Type B pancreatic cell (in vitro differentiated cells): ENCODE results near the gene HMCN2. TPM values are rescaled to one million over a fixed set of nuclear protein-coding genes. Genes with fewer than 3 reads are reported as not detected.

Source experiments
- DNase-seq: peaks from one replicate; pipeline ENCODE4 v3.0.0; 2021; ENCODE audit warnings: mixed read lengths; ENCODE audit not compliant: unreplicated experiment; ENCODE audit errors: extremely low spot score
- H3K27ac Mint-ChIP-seq: 2 replicates; pipeline ENCODE4 v1.8.0; 2021; ENCODE audit warnings: mild to moderate bottlenecking, mixed read lengths
- H3K27me3 Mint-ChIP-seq: 2 replicates; pipeline ENCODE4 v1.8.0; 2021; ENCODE audit warnings: mixed read lengths
- H3K36me3 Mint-ChIP-seq: 2 replicates; pipeline ENCODE4 v1.8.0; 2021; ENCODE audit warnings: mixed read lengths
- H3K4me1 Mint-ChIP-seq: one replicate; pipeline ENCODE4 v1.8.0; 2021; ENCODE audit warnings: mixed read lengths; ENCODE audit not compliant: unreplicated experiment
- H3K4me3 Mint-ChIP-seq: 2 replicates; pipeline ENCODE4 v1.8.0; 2021; ENCODE audit warnings: mild to moderate bottlenecking, mixed read lengths
- H3K9me3 Mint-ChIP-seq: 2 replicates; pipeline ENCODE4 v1.8.0; 2021; ENCODE audit warnings: mixed read lengths
- total RNA-seq: library from RNA; stranded (reverse); gene quantifications from 2 replicates; pipeline ENCODE4 v1.2.1, GENCODE V29; 2021; ENCODE audit warnings: low replicate concordance
- TF ChIP-seq, protein P1 (sequence below): fragments of 200-600 bp; sonication (generic); conservative IDR thresholded peaks from 2 replicates; pipeline ENCODE4 v1.5.0; 2021; ENCODE audit warnings: antibody characterized with exemption, mild to moderate bottlenecking

HMCN2 gene
- total RNA-seq, 1 donor from 2014 or later, result 0.12 TPM

DNA sequence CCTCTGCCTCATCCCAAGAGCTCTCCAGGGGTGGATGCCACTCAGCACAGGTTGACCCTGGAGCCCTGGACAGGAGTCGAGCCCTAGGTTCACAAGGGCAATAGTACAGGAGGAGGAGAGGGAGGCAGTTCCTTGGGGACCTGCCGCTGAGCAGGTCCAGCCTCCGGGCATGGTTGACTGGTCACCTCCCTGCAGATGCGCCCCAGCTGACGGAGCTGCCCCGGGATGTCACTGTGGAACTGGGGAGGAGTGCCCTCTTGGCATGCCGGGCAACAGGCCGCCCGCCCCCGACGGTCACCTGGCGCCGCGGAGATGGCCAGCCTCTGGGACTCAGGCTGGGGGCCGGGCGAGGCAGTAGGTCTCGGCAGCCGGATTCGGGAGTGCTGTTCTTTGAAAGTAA lies 53.7 kb downstream of the HMCN2 start:
- no peaks in the 10 kb centered on the region for H3K9me3 Mint-ChIP-seq
- H3K27ac Mint-ChIP-seq, result no peak overlapping the region
- no peak for DNase-seq
- H3K4me3 Mint-ChIP-seq, result no peak overlapping the region
- H3K4me1 Mint-ChIP-seq, result peaks cover 14% of the 10 kb centered on the region
- TF ChIP-seq, protein P1, sequence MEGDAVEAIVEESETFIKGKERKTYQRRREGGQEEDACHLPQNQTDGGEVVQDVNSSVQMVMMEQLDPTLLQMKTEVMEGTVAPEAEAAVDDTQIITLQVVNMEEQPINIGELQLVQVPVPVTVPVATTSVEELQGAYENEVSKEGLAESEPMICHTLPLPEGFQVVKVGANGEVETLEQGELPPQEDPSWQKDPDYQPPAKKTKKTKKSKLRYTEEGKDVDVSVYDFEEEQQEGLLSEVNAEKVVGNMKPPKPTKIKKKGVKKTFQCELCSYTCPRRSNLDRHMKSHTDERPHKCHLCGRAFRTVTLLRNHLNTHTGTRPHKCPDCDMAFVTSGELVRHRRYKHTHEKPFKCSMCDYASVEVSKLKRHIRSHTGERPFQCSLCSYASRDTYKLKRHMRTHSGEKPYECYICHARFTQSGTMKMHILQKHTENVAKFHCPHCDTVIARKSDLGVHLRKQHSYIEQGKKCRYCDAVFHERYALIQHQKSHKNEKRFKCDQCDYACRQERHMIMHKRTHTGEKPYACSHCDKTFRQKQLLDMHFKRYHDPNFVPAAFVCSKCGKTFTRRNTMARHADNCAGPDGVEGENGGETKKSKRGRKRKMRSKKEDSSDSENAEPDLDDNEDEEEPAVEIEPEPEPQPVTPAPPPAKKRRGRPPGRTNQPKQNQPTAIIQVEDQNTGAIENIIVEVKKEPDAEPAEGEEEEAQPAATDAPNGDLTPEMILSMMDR, result no peak
- peaks cover 59% of the 10 kb centered on the region for H3K27me3 Mint-ChIP-seq
- H3K36me3 Mint-ChIP-seq, result no peaks in the 10 kb centered on the region

DNA sequence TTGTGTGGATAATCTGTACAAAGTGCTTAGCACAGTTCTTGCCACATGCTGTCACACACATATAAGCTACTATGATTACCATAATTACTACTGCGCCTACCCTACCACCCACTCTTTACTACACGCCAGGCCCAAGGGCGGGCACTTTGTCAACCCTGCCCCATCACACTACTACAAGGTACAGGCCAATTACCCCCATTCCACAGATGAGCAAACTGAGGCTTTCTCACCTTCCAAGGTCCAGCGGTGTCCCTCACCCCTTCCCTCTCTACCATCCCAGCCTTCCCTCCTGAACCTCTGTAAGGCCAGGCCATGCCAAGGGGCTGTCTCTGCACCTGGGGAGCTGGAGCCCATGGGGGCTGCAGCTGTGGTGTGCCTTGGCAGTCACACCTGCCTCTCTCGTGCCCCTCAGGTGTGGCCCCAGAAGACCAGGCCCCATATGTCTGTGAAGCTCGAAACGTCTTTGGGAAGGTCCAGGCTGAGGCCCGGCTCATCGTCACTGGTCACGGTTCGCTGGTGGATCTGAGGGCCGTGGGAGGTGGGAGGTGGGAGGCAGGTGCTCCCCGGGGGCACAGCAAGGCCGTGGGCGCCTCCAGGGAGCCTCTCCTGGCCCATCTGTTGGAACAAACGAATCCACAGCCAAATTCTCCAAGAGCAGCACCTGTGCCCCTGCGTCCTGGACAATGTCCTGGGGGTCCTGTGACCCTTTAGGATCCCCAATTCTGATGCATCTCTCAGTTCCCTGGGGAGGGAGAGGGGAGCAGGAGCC lies 54.6 kb downstream of the HMCN2 start:
- Mint-ChIP-seq H3K27me3 (peaks cover 62% of the 10 kb centered on the region), H3K36me3 (no peaks in the 10 kb centered on the region), H3K4me3 (no peak overlapping the region), H3K4me1 (peaks cover 14% of the 10 kb centered on the region), H3K9me3 (no peaks in the 10 kb centered on the region), H3K27ac (no peak overlapping the region)
- TF ChIP-seq, protein P1, result no peak
- DNase-seq, result no peak

DNA sequence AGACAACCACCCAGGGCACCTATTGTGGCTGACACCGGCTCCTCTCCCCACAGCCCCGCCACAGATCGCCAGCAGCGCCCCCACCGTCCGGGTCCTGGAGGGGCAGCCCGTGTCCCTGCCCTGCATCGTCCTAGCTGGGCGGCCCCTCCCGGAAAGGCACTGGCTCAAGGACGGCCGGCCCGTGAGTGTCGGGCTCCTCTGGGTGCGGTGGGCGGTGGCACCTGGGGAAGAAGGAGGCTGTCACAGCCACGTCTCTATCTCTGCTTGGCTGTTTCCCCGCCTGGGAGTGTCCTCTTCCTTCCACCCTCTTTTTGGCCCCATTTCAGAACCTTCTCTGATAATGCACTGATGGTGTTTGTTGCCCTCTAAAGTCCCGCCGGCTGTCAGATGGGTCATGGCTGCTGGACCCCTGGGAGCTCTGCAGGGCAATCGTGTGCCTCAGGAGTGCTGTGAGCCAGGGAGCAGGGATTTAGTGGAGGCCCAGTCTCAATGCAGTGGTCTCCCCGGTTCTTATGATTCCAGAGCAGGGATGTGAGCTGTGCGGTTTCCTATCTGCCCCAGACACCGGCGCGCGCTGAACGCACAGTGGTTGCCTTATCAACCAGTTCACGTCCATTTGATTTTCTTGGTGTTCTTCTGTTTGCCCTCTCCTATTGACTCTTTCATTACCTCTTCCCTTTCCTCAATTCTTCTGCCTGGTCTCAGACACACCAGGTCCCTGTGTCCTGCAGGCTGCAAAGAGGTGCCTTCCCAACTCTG lies 55.3 kb downstream of the HMCN2 start:
- Mint-ChIP-seq H3K4me1 (peaks cover 14% of the 10 kb centered on the region), H3K36me3 (no peaks in the 10 kb centered on the region), H3K27me3 (peaks cover 59% of the 10 kb centered on the region), H3K4me3 (no peak overlapping the region), H3K27ac (no peak overlapping the region), H3K9me3 (no peaks in the 10 kb centered on the region)
- DNase-seq, result no peak
- TF ChIP-seq, protein P1, result no peak

DNA sequence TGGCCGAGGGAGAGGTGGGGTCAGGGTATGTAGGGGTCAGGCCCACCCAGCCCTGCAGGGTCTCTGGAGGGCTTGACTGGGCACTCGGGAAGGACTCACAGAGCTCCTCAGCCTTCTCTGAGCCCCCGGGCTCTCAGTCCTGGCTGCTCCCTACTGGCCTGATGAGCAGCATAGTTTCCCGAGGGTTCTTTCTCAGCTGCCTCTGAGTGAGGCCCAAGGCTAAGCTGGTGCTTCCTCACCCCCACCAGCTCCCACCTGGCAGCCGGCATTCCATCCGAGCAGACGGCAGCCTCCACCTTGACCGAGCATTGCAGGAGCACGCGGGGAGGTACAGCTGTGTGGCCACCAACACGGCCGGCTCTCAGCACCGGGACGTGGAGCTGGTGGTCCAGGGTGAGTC lies 56.0 kb downstream of the HMCN2 start:
- Mint-ChIP-seq H3K27me3 (peaks cover 62% of the 10 kb centered on the region), H3K4me1 (peaks cover 14% of the 10 kb centered on the region), H3K9me3 (no peaks in the 10 kb centered on the region), H3K27ac (no peak overlapping the region), H3K36me3 (no peaks in the 10 kb centered on the region), H3K4me3 (no peak overlapping the region)
- TF ChIP-seq, protein P1, result no peak
- no peak for DNase-seq

DNA sequence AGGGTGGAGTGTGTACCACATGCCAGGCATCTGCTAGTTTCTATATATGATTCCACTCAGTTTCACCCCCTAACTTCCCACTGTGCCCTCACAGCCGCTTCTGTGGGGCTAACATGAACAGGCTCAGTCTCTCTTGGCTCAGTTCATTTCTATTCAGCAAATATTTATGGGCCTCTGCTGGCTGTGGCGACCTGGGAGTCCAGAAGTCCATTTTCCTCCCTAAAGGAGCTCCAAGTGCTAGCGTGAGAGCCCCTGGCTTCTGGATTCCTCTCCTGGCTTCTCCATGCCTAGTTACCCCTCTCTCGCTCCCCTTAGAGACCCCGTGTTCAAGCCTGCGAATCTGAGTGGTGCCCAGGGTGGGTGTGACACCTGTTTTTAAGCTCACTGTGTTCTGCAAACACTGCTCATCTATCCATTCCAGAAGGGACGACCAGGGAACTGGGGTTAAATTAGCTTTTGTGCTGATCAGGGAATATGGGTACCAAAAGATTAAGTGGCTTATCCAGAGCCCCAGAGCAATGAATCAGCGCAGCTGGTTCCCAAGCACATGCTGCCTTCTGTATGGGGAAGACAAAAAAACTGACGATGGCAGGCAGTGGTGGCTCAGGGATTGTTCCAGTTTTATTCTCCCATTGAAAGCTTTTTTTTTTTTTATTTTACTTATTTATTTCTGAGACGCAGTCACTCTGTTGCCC lies 57.6 kb downstream of the HMCN2 start:
- no peak for DNase-seq
- Mint-ChIP-seq H3K27me3 (peaks cover 58% of the 10 kb centered on the region), H3K36me3 (no peaks in the 10 kb centered on the region), H3K4me1 (peaks cover 11% of the 10 kb centered on the region), H3K27ac (no peak overlapping the region), H3K4me3 (no peak overlapping the region), H3K9me3 (no peaks in the 10 kb centered on the region)
- TF ChIP-seq, protein P1, result no peak
